Cerebellar cortex (tissue), 1 donor: ENCODE data around the gene CCDC106.

ENCODE experiments used
- DNase-seq: peaks from one replicate; pipeline ENCODE4 v3.0.0-alpha.2; 2015; ENCODE audit warnings: low spot score

Gene CCDC106

GRCh38 chr19:55652311-55653128 lies 4.5 kb downstream of the CCDC106 start:
- no peak for DNase-seq

GRCh38 chr19:55653651-55654322 lies 5.8 kb downstream of the CCDC106 start:
- peak; percentile 99 for DNase-seq

GRCh38 chr19:55654323-55654867 lies 6.4 kb downstream of the CCDC106 start:
- DNase-seq: peak; percentile 99

- DNase-seq: peak; percentile 93
Measured at GRCh38 chr19:55654868-55655647, 7.0 kb downstream of the CCDC106 start, which contains the start of gene U2AF2. U2AF2 (plus strand) TSS chr19:55655035; CDS start chr19:55655105, 70 bp downstream.

- no peak for DNase-seq
Measured at GRCh38 chr19:55655648-55656040, 7.6 kb downstream of the CCDC106 start.

GRCh38 chr19:55656552-55656951 lies 8.5 kb downstream of the CCDC106 start:
- no peak for DNase-seq

- DNase-seq: no peak
Measured at GRCh38 chr19:55656988-55657747, 9.2 kb downstream of the CCDC106 start.

- no peak for DNase-seq
Measured at GRCh38 chr19:55658846-55659459, 10.9 kb downstream of the CCDC106 start.

- DNase-seq: no peak
Measured at GRCh38 chr19:55659822-55660221, 11.8 kb downstream of the CCDC106 start.

- DNase-seq: no peak
Measured at GRCh38 chr19:55660404-55660803, 12.4 kb downstream of the CCDC106 start.

- no peak for DNase-seq
Measured at GRCh38 chr19:55660991-55661390, 13.0 kb downstream of the CCDC106 start.

GRCh38 chr19:55661826-55662225 lies 13.8 kb downstream of the CCDC106 start:
- DNase-seq: no peak

GRCh38 chr19:55663846-55664536 lies 16.0 kb downstream of the CCDC106 start:
- no peak for DNase-seq

GRCh38 chr19:55666343-55667005 lies 18.5 kb downstream of the CCDC106 start:
- no peak for DNase-seq

GRCh38 chr19:55667006-55667381 lies 19.0 kb downstream of the CCDC106 start:
- no peak for DNase-seq

GRCh38 chr19:55667511-55667910 lies 19.5 kb downstream of the CCDC106 start:
- DNase-seq: no peak

- DNase-seq: no peak
Measured at GRCh38 chr19:55667958-55668357, 19.9 kb downstream of the CCDC106 start.

GRCh38 chr19:55668603-55669348 lies 20.8 kb downstream of the CCDC106 start:
- DNase-seq: no peak
